ENCODE results near the gene TRAPPC14. TPM values are rescaled to one million over a fixed set of nuclear protein-coding genes. Genes with fewer than 3 reads are reported as not detected.
"Not testable (repeated sequence)": the region's sequence is repeated elsewhere in the genome, so short reads cannot be mapped to it uniquely, and the experiment has no call there.

The TRAPPC14 gene
- total and polyA plus RNA-seq, 10 of the 15 experiments (the other 5 are each of a cell fraction or from before 2014, with no cell fraction given) = 0.21 to 24.7 (median 7.5) TPM

DNA sequence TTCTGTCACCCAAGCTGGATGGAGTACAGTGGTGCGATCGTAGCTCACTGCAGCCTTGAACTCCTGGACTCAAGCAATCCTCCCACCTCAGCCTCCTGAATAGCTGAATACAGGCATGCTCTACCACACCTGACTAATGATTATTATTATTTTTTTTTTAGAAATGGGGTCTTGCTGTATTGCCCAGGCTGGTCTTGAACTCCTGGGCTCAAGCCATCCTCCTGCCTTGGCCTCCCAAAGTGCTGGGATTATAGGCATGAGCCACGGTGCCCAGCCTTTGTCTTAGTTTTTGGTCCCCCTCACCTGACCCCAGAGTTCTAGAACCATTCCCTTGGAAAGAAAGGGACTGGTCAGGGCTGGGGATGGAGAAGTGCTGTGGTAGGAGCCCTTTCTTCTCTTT lies 21.6 kb upstream of the TRAPPC14 start:
- ChIA-PET RAD21 (ENCODE audit: unreplicated experiment) (interaction anchor here (1.3 to 1.7 kb wide), 2 partner anchors 10 to 46 kb away, joined by 3 to 8 read pairs; no protein-coding TSS in a partner anchor), CTCF (interaction anchor here (0.7 to 4.3 kb wide), 4 partner anchors 9 to 47 kb away, joined by 3 to 36 read pairs (median 4); no protein-coding TSS in a partner anchor), SMC1A (ENCODE audit: uncharacterized antibody, unreplicated experiment) (interaction anchor here (0.6 to 2.4 kb wide), 7 partner anchors 9 to 162 kb away, joined by 3 to 12 read pairs (median 3); partner anchors contain the start of genes GAL3ST4 and LAMTOR4), POLR2A (interaction anchor here (0.7 to 1.7 kb wide), 4 partner anchors 9 to 502 kb away, joined by 3 to 7 read pairs (median 4); no protein-coding TSS in a partner anchor)
- FAIRE-seq; H3K27me3 ChIP-seq (replicated peaks in 1 of 2; ENCODE audit: control insufficient read depth in 2 of 2, insufficient read depth in 2 of 2, low read length in 1 of 2); H2AFZ ChIP-seq (ENCODE audit: control insufficient read depth, low read depth, low read length); in situ Hi-C loops (cut with MboI); H3K79me2 ChIP-seq (ENCODE audit: control insufficient read depth, insufficient read depth, low read length); BruUV-seq (replicated peaks); DNase-seq (ENCODE audit: low read depth, low spot score); H3K36me3 ChIP-seq (ENCODE audit: control insufficient read depth in 2 of 2, insufficient read depth in 2 of 2, low read length in 1 of 2); H3K9ac ChIP-seq (ENCODE audit: control insufficient read depth, insufficient read depth, low read length); intact Hi-C loops (cut with micrococcal nuclease; ENCODE audit: unreplicated experiment); H3K4me1 ChIP-seq (ENCODE audit: control insufficient read depth, insufficient read depth, low read length); H3K27ac ChIP-seq (ENCODE audit: control insufficient read depth, insufficient read depth); H4K20me1 ChIP-seq (ENCODE audit: control insufficient read depth, insufficient read depth); H3K4me2 ChIP-seq (ENCODE audit: control insufficient read depth, insufficient read depth); H3K9me3 ChIP-seq (replicated peaks; ENCODE audit: control insufficient read depth, insufficient read depth, low read length); ATAC-seq; H3K4me3 ChIP-seq: not testable (repeated sequence)
- WGBS (ENCODE audit: insufficient coverage, insufficient replicate concordance, low lambda C conversion rate, missing lambda C conversion rate) = 93% methylated on average over 3 of the region's 3 CpGs

DNA sequence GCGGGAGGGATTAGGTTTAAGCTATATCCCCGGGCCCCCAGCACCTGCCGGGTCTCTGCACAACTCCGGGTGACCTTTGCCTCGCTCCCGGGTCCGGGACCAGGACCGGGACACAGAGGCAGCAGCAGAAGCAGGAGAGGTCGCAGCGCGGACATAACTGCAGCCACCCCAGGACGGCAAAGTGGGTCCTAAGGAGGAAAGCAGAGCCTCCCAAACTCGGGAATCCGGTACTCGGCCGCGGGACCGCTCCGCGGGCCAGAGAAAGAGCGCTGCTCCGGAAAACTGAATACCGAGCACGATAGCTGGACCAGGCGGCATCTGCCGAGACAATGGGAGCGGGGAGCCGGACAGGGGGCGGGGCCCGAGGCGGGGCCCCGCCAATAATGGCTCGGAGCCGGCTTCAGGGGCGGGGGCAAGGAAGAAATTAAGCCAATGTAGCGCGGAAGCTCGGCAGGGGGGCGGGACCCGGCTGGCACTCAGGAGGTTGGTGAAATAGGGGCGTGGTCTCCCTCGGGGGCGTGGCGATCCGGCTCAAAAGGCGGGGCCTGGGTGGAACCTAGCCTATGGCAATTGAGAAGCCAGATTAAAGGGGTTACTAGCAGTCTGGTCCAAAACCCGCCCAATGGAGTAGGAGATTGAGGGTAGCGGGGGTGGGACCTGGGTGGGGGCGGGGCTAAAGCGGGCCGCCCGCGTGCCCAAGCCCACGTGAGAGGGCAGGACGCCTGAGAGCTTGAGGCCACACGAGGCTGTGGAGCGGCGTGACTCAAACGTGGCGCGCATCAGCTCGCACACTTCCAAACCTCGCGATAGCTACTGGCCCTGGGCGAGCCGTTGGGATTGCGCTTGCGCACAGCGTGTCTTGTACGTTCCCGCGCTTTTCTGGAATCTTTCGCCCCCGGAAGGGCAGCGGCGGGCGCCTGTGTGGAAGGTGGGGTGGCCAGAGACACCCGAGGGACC lies 18.8 kb upstream of the TRAPPC14 start, which contains the start of the genes GPC2 and STAG3:
Gene GPC2, minus strand, starts transcription at position 337 of the 957 bp plus-strand sequence. Its CDS starts 182 bp downstream, at position 155.
Gene STAG3, plus strand, starts transcription at position 874 of the 957 bp plus-strand sequence. CDS start 2,639 bp downstream, outside the sequence.
- intact Hi-C loops (cut with micrococcal nuclease; ENCODE audit: unreplicated experiment) (loop anchor here (5.0 kb wide), 1 partner anchor 40 kb away; the partner anchor contains the start of gene PVRIG), in situ Hi-C loops (cut with MboI) (no loop called here)
- CTCF ChIA-PET = interaction anchor here (0.7 to 4.3 kb wide), 6 partner anchors 12 to 44 kb away, joined by 3 to 36 read pairs (median 4); no protein-coding TSS in a partner anchor
- H3K9me3 ChIP-seq (replicated peaks; ENCODE audit: control insufficient read depth, insufficient read depth, low read length) = no peaks in the 10 kb centered on the region
- H4K20me1 ChIP-seq (ENCODE audit: control insufficient read depth, insufficient read depth) = no peaks in the 10 kb centered on the region
- no peaks in the 10 kb centered on the region for H3K79me2 ChIP-seq (ENCODE audit: control insufficient read depth, insufficient read depth, low read length)
- H2AFZ ChIP-seq (ENCODE audit: control insufficient read depth, low read depth, low read length) = peak within 1 kb of the TSS; percentile 93
- H3K4me3 ChIP-seq = peak within 1 kb of the TSS; percentile 85
- FAIRE-seq (peak; percentile 91), DNase-seq (ENCODE audit: low read depth, low spot score) (peak; percentile 76), ATAC-seq (peak; percentile 99)
- H3K27me3 ChIP-seq (replicated peaks in 1 of 2; ENCODE audit: control insufficient read depth in 2 of 2, insufficient read depth in 2 of 2, low read length in 1 of 2) = no peaks in the 10 kb centered on the region
- WGBS (ENCODE audit: insufficient coverage, insufficient replicate concordance, low lambda C conversion rate, missing lambda C conversion rate) = 35% methylated on average over 68 of the region's 78 CpGs
- H3K27ac ChIP-seq (ENCODE audit: control insufficient read depth, insufficient read depth) = no peak within 1 kb of the TSS
- RAD21 ChIA-PET (ENCODE audit: unreplicated experiment) = interaction anchor here (0.5 to 1.2 kb wide), 6 partner anchors 9 to 159 kb away, joined by 3 to 4 read pairs (median 4); partner anchors contain the start of genes GAL3ST4 and LAMTOR4
- SMC1A ChIA-PET (ENCODE audit: uncharacterized antibody, unreplicated experiment) = interaction anchor here (0.6 to 1.1 kb wide), 4 partner anchors 13 to 98 kb away, joined by 3 to 4 read pairs (median 4); partner anchors contain the start of gene LAMTOR4
- H3K4me1 ChIP-seq (ENCODE audit: control insufficient read depth, insufficient read depth, low read length) = peaks cover 7% of the 10 kb centered on the region
- POLR2A ChIA-PET = interaction anchor here (0.7 to 1.4 kb wide), 3 partner anchors 9 to 29 kb away, joined by 3 read pairs; partner anchors contain the start of genes GAL3ST4 and LAMTOR4
- no TSS peak for BruUV-seq (replicated peaks)
- no peaks in the 10 kb centered on the region for H3K36me3 ChIP-seq (ENCODE audit: control insufficient read depth in 2 of 2, insufficient read depth in 2 of 2, low read length in 1 of 2)
- peak within 1 kb of the TSS; percentile 98 for H3K4me2 ChIP-seq (ENCODE audit: control insufficient read depth, insufficient read depth)
- peak within 1 kb of the TSS; percentile 48; the same call in 1 of the 2 replicates for H3K9ac ChIP-seq (ENCODE audit: control insufficient read depth, insufficient read depth, low read length)
- TF ChIP-seq, protein P1, sequence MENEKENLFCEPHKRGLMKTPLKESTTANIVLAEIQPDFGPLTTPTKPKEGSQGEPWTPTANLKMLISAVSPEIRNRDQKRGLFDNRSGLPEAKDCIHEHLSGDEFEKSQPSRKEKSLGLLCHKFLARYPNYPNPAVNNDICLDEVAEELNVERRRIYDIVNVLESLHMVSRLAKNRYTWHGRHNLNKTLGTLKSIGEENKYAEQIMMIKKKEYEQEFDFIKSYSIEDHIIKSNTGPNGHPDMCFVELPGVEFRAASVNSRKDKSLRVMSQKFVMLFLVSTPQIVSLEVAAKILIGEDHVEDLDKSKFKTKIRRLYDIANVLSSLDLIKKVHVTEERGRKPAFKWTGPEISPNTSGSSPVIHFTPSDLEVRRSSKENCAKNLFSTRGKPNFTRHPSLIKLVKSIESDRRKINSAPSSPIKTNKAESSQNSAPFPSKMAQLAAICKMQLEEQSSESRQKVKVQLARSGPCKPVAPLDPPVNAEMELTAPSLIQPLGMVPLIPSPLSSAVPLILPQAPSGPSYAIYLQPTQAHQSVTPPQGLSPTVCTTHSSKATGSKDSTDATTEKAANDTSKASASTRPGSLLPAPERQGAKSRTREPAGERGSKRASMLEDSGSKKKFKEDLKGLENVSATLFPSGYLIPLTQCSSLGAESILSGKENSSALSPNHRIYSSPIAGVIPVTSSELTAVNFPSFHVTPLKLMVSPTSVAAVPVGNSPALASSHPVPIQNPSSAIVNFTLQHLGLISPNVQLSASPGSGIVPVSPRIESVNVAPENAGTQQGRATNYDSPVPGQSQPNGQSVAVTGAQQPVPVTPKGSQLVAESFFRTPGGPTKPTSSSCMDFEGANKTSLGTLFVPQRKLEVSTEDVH (IDR thresholded peaks at IDR 0.05; ENCODE audit: low read depth, partially characterized antibody) = no peak
- peak in 1 of 2 experiments; percentile 60; a peak in 2 of 4 replicates for TF ChIP-seq BHLHE40 (IDR thresholded peaks at IDR 0.05; ENCODE audit: borderline replicate concordance in 1 of 2, low read depth in 2 of 2, low read length in 1 of 2)
- TF ChIP-seq, protein P2, sequence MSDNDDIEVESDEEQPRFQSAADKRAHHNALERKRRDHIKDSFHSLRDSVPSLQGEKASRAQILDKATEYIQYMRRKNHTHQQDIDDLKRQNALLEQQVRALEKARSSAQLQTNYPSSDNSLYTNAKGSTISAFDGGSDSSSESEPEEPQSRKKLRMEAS (IDR thresholded peaks at IDR 0.05; ENCODE audit: low read depth, low read length) = peak; percentile 52; the same call in 1 of the 2 replicates
- TF ChIP-seq, protein P3, sequence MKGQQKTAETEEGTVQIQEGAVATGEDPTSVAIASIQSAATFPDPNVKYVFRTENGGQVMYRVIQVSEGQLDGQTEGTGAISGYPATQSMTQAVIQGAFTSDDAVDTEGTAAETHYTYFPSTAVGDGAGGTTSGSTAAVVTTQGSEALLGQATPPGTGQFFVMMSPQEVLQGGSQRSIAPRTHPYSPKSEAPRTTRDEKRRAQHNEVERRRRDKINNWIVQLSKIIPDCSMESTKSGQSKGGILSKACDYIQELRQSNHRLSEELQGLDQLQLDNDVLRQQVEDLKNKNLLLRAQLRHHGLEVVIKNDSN (IDR thresholded peaks at IDR 0.05; ENCODE audit: borderline replicate concordance, extremely low read length, insufficient read depth, low read depth, low read length) = peak; percentile 80
- 0 out of 2 replicates have a peak, but pooled peaks have one; percentile 37 for TF ChIP-seq HDGF (IDR thresholded peaks at IDR 0.05)
- no peak for TF ChIP-seq JUNB (IDR thresholded peaks at IDR 0.05)

All from GM12878 (cell line).